Right lobe of liver (tissue), 4 donors: Measurements from ENCODE around the gene SREBF2.

ENCODE experiments used
- CTCF ChIP-seq, 4 donors: fragments of 200-600 bp in 3 of 4; fragments of 450-650 bp in 1 of 4; IDR thresholded peaks; one replicate each; pipeline versions ENCODE4 v1.5.1 to v1.8.0; 2016 to 2022; ENCODE audit warnings: antibody characterized with exemption in 4 of 4, mild to moderate bottlenecking in 2 of 4
- POLR2A ChIP-seq: fragments of 450-650 bp; IDR thresholded peaks from one replicate; pipeline ENCODE4 v1.6.1; 2017; ENCODE audit warnings: antibody characterized with exemption, mild to moderate bottlenecking
- donor health status: DM: no; HTN: no; CAD: no.
- donor health status: DM: no; HTN: no; CAD: no.
- donor health status: DM: no; HTN: yes; CAD: no.

GRCh38 chr22:41899992-41900651, 67.2 kb downstream of the SREBF2 start:
- TF ChIP-seq CTCF (IDR thresholded peaks at IDR 0.05), result no peak
- TF ChIP-seq POLR2A, result no peak
